ENCODE data around the gene SSR4. TPM values are rescaled to one million over a fixed set of nuclear protein-coding genes. Genes with fewer than 3 reads are reported as not detected.

SSR4 gene
- total RNA-seq, 1 donor from 2014 or later, result 243 TPM

DNA sequence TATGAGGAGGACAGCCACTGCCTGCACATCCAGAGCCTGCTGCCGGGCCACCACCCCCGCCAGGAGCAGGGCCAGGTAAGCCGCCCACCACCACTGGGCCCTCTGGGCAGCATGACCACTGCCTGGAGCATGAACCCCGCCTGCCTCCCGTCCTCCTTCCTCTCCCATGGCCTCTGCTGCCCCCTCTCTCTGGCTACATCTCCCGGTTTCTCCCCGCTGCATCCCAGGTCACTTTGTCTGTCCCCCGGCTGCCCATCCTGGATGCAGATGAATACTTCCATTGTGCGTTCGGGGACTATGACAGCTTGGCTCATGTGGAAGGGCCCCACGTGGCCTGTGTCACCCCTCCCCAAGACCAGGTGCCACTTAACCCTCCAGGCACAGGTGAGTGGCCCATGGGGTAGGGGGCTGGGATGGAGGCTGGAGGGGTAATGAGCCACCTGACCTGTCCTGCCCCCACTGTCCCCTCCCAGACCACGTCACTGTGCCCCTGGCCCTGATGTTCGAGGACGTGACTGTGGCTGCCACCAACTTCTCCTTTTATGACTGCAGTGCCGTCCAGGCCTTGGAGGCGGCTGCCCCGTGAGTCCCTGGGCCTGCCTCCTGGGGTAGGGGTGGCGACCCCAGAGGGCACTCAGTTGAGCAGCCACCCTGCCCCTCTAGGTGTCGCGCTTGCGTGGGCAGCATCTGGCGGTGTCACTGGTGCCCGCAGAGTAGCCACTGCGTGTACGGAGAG, 24.4 kb upstream of the SSR4 start:
- no peaks in the 10 kb centered on the region for H3K27me3 Mint-ChIP-seq
- no peak for TF ChIP-seq CTCF (IDR thresholded peaks at IDR 0.05; ENCODE audit: unreplicated experiment)
- no peak for DNase-seq (ENCODE audit: low spot score, unreplicated experiment)

GRCh38 chrX:153770601-153771414, 23.7 kb upstream of the SSR4 start:
- Mint-ChIP-seq H3K27ac (no peak overlapping the region), H3K36me3 (ENCODE audit: insufficient read depth) (no peaks in the 10 kb centered on the region), H3K4me3 (ENCODE audit: low read depth) (no peak overlapping the region), H3K4me1 (ENCODE audit: low read depth) (peaks cover 2% of the 10 kb centered on the region), H3K27me3 (no peaks in the 10 kb centered on the region), H3K9me3 (ENCODE audit: low read depth) (no peaks in the 10 kb centered on the region)
- no peak for DNase-seq (ENCODE audit: low spot score, unreplicated experiment)
- TF ChIP-seq CTCF (IDR thresholded peaks at IDR 0.05; ENCODE audit: unreplicated experiment), result no peak

More for the DNA sequence above, 24.4 kb upstream of the SSR4 start:
- no peak overlapping the region for H3K27ac Mint-ChIP-seq
- H3K4me3 Mint-ChIP-seq (ENCODE audit: low read depth), result no peak overlapping the region
- no peaks in the 10 kb centered on the region for H3K9me3 Mint-ChIP-seq (ENCODE audit: low read depth)
- peaks cover 2% of the 10 kb centered on the region for H3K4me1 Mint-ChIP-seq (ENCODE audit: low read depth)
- H3K36me3 Mint-ChIP-seq (ENCODE audit: insufficient read depth), result no peaks in the 10 kb centered on the region

DNA sequence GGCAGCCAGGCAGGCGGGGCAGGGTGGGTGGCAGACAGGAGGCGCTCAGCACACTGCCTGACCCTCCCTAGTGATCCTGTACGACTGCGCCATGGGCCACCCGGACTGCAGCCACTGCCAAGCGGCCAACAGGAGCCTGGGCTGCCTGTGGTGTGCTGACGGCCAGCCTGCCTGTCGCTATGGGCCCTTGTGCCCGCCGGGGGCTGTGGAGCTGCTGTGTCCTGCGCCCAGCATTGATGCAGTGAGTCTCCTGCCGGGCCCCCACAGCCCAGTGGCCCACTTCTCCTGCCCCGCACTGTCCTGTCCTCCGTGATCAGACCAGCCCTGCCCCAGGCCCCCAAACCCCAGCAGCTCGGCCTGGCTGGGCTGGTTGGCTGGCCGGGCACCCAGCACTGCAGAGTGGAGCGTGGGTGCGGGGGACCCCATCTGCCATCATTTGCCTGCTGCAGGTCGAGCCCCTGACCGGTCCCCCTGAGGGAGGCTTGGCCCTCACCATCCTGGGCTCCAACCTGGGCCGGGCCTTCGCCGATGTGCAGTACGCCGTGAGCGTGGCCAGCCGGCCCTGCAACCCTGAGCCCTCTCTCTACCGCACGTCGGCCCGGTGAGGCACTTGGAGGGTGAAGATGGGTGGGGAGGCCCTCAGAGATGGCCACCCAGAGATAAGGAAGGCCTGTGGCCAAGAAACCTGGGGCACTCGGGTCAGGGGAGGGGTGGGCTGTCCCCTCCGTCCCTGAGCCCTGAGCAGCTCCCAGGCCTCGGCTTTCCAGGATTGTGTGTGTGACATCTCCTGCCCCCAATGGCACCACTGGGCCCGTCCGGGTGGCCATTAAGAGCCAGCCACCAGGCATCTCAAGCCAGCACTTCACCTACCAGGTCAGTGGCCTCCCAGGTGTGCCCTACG, 22.8 kb upstream of the SSR4 start:
- H3K36me3 Mint-ChIP-seq (ENCODE audit: insufficient read depth), result no peaks in the 10 kb centered on the region
- H3K9me3 Mint-ChIP-seq (ENCODE audit: low read depth), result no peaks in the 10 kb centered on the region
- no peaks in the 10 kb centered on the region for H3K27me3 Mint-ChIP-seq

GRCh38 chrX:153772316-153773217, 21.9 kb upstream of the SSR4 start:
- no peak for DNase-seq (ENCODE audit: low spot score, unreplicated experiment)
- TF ChIP-seq CTCF (IDR thresholded peaks at IDR 0.05; ENCODE audit: unreplicated experiment), result no peak
- H3K4me1 Mint-ChIP-seq (ENCODE audit: low read depth), result no peaks in the 10 kb centered on the region
- no peak overlapping the region for H3K27ac Mint-ChIP-seq
- H3K4me3 Mint-ChIP-seq (ENCODE audit: low read depth), result no peak overlapping the region
- no peaks in the 10 kb centered on the region for H3K9me3 Mint-ChIP-seq (ENCODE audit: low read depth)
- no peaks in the 10 kb centered on the region for H3K27me3 Mint-ChIP-seq
- no peaks in the 10 kb centered on the region for H3K36me3 Mint-ChIP-seq (ENCODE audit: insufficient read depth)

More for the DNA sequence above, 22.8 kb upstream of the SSR4 start:
- no peak for DNase-seq (ENCODE audit: low spot score, unreplicated experiment)
- H3K4me1 Mint-ChIP-seq (ENCODE audit: low read depth), result no peaks in the 10 kb centered on the region
- no peak for TF ChIP-seq CTCF (IDR thresholded peaks at IDR 0.05; ENCODE audit: unreplicated experiment)
- H3K4me3 Mint-ChIP-seq (ENCODE audit: low read depth), result no peak overlapping the region
- no peak overlapping the region for H3K27ac Mint-ChIP-seq
